Glutamatergic neuron (in vitro differentiated cells): Measurements from ENCODE around the gene DLG2. TPM values are rescaled to one million over a fixed set of nuclear protein-coding genes. Genes with fewer than 3 reads are reported as not detected.

ENCODE experiments used
- DNase-seq: peaks from one replicate; pipeline ENCODE4 v3.0.0; 2022
- H3K27ac Mint-ChIP-seq: one replicate; pipeline ENCODE4 v1.8.0; 2020; ENCODE audit warnings: mild to moderate bottlenecking, mixed read lengths, inconsistent platforms; ENCODE audit not compliant: unreplicated experiment
- H3K27me3 Mint-ChIP-seq: one replicate; pipeline ENCODE4 v1.8.0; 2020; ENCODE audit warnings: mild to moderate bottlenecking, moderate library complexity, mixed read lengths, inconsistent platforms; ENCODE audit not compliant: unreplicated experiment
- H3K36me3 Mint-ChIP-seq: one replicate; pipeline ENCODE4 v1.8.0; 2020; ENCODE audit warnings: mild to moderate bottlenecking, mixed read lengths, inconsistent platforms; ENCODE audit not compliant: unreplicated experiment
- H3K4me1 Mint-ChIP-seq: one replicate; pipeline ENCODE4 v1.8.0; 2020; ENCODE audit warnings: mild to moderate bottlenecking, low read depth, mixed read lengths, inconsistent platforms; ENCODE audit not compliant: unreplicated experiment
- H3K4me3 Mint-ChIP-seq: one replicate; pipeline ENCODE4 v1.8.0; 2020; ENCODE audit warnings: mild to moderate bottlenecking, mixed read lengths, inconsistent platforms; ENCODE audit not compliant: unreplicated experiment
- H3K9me3 Mint-ChIP-seq: one replicate; pipeline ENCODE4 v1.8.0; 2020; ENCODE audit warnings: mild to moderate bottlenecking, moderate library complexity, mixed read lengths, inconsistent platforms; ENCODE audit not compliant: unreplicated experiment
- CTCF ChIP-seq: fragments of 200-600 bp; sonication (generic); IDR thresholded peaks from one replicate; pipeline ENCODE4 v1.5.0; 2021; ENCODE audit not compliant: partially characterized antibody, unreplicated experiment
- total RNA-seq: library from RNA; stranded (reverse); fragmentation: NEBNext Ultra II Directional; extraction: Animal tissue kit (Norgen Biotek cat#: 25700); gene quantifications from one replicate; pipeline ENCODE4 v1.2.1, GENCODE V29; 2021; ENCODE audit not compliant: unreplicated experiment

Gene DLG2
- total RNA-seq, 1 donor from 2014 or later: 2.9 TPM

- no peak for DNase-seq
- TF ChIP-seq CTCF: no peak
- H3K36me3 Mint-ChIP-seq: no peaks in the 10 kb centered on the region
- H3K27me3 Mint-ChIP-seq: no peaks in the 10 kb centered on the region
- H3K4me1 Mint-ChIP-seq: no peaks in the 10 kb centered on the region
- no peak overlapping the region for H3K27ac Mint-ChIP-seq
- no peak overlapping the region for H3K4me3 Mint-ChIP-seq
- H3K9me3 Mint-ChIP-seq: no peaks in the 10 kb centered on the region
These were observed 1131.0 kb downstream of the DLG2 start for GRCh38 chr11:84496122-84496521.

DNA sequence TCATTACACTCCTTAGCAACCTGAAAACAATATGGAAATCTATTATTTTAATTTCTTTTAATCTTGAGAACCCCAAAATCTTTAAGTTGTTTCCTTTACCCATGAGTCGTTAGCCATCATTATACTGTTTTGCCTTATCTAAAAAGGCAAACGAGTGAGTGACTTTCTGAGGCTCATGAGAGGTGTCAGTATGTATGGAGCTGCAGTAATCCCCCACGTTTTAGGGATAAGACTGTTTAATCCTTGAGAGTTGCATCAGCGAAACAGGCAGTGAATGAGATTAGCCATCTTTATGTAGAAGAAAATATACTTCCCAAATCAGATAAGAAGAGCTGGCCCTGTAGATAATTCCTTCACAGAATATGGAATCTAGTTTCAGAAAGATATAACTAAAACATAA is 1147.0 kb downstream of the DLG2 start:
- Mint-ChIP-seq H3K36me3 (no peaks in the 10 kb centered on the region), H3K27me3 (no peaks in the 10 kb centered on the region), H3K27ac (no peak overlapping the region), H3K9me3 (no peaks in the 10 kb centered on the region), H3K4me3 (no peak overlapping the region), H3K4me1 (no peaks in the 10 kb centered on the region)
- no peak for TF ChIP-seq CTCF
- DNase-seq: no peak

GRCh38 chr11:84476581-84476980 is 1150.6 kb downstream of the DLG2 start:
- Mint-ChIP-seq H3K36me3 (no peaks in the 10 kb centered on the region), H3K27ac (no peak overlapping the region), H3K4me1 (no peaks in the 10 kb centered on the region), H3K27me3 (no peaks in the 10 kb centered on the region), H3K9me3 (no peaks in the 10 kb centered on the region), H3K4me3 (no peak overlapping the region)
- DNase-seq: no peak
- no peak for TF ChIP-seq CTCF

DNA sequence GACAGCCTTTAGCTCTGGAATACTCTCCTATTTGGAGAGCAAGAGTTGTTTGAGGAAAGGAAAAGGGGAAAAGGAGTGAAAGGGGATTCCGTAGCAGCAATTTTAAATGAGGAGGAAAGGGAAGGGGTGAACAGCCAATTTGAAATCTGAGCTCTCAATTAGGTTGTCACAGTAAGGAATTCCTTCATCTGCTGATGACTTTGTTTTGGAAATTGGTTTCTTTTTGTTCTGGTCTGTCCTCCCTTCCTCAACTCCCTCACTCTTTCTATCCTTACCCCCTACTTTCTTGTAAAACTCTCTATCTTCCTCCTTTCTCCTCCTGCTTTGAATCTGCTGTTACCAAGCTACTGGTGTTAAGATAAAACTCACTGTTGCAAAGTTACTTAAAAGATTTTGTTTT is 1155.6 kb downstream of the DLG2 start:
- Mint-ChIP-seq H3K9me3 (no peaks in the 10 kb centered on the region), H3K36me3 (no peaks in the 10 kb centered on the region), H3K27ac (no peak overlapping the region), H3K4me3 (no peak overlapping the region), H3K27me3 (no peaks in the 10 kb centered on the region), H3K4me1 (no peaks in the 10 kb centered on the region)
- no peak for DNase-seq
- TF ChIP-seq CTCF: no peak

GRCh38 chr11:84468235-84468634 is 1158.9 kb downstream of the DLG2 start:
- Mint-ChIP-seq H3K9me3 (no peaks in the 10 kb centered on the region), H3K27ac (no peak overlapping the region), H3K36me3 (no peaks in the 10 kb centered on the region), H3K4me3 (no peak overlapping the region), H3K27me3 (no peaks in the 10 kb centered on the region), H3K4me1 (no peaks in the 10 kb centered on the region)
- no peak for DNase-seq
- no peak for TF ChIP-seq CTCF
